Measurements from ENCODE around the gene PPP1R12B.
"Not testable (repeated sequence)": the region's sequence is repeated elsewhere in the genome, so short reads cannot be mapped to it uniquely, and the experiment has no call there.

PPP1R12B gene

DNA sequence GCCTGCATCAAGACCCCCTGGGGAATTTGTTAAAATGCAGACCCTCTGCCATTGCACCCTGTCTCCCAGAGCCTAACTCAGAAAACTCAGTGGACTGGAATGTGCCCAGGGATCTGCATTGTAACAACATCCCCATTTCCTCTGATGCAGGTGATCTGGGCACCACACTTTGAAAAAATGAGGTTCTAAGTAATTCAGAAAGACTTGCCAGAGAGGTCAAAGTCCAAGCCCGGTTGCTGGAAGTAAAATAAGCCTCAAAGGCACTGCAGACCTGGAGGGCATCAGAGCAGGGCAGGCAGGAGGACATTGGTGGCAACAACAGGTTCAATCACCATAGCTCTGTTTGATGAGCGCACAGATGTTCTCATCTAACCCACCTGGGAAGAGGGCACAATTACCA, 271.0 kb downstream of the PPP1R12B start:
- no peak for DNase-seq

DNA sequence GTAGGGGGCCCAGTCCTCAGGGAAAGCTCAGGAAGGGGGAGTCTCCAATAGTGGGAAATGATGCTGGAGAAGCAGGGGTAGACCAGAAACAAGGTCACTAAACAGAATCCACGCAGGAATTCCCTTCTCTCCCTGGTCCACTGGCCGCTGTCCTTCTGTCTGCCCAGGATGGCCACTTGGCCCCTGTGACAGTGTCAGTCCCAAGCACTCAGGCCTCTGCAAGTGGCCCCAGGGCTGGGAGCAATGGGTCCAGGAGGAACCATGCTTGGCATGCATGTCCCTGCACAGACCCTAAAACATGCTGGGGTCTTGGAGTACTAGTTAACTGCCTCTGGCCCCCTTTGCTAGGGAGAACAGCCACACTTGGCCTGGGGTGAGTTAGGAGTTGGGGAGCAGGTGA, 271.5 kb downstream of the PPP1R12B start:
- DNase-seq = not testable (repeated sequence)

DNA sequence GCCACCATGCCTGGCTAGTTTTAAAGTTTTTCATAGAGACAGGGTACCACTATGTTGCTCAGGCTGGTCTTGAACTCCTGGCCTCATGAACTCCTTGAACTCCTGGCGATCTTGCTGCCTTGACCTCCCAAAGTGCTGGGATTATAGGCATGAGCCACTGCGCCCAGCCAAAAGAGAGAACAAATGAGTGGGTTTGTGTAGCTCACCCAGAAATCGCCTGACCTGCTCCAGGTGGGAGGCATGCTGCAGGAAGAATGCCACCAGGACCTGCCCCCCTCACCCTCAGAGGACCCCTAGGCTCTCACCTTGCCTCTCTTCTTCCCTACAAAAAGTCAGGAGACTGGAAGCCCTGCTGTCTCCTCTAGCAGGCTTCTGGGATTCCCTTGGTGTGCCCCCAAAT, 272.9 kb downstream of the PPP1R12B start:
- DNase-seq = no peak

DNA sequence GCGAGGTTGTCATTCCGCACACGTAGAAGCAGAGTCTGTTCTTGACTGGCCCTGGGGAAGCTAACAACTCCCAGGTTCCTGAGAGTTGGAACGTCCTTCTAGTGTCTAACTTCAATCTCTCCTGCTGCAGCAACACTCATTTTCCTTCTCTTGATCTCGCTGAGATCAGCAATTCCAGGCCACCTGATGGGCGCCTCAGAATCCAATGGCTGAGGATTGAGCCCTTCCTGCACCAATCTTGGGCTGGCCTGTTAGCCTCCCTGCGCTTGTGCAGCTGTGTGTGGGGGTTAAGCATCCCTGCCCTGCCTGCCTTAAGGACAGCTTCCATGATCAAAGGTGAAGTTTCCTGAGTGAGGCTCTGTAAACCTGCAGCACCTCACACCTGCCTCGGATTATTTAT, 273.9 kb downstream of the PPP1R12B start:
- DNase-seq = no peak

DNA sequence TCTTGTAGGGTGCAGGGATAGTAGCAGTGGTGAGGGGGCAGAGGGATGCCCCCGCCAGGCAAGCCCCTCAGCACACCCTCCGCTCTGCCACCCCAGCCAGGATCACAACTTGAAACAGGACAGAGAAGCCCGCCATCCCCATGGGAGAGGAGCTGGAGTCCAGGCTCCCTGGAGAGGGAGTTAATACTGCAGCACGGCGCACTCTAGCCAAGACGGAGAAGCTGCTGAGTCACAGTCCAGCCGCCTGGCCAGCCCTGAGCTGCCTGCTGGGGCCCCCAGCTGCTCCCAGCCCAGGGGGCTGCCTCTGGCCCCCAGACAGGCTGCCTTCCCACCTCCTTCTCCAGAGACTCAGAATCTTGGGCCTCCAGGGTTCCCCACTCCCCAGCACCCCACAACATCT, 274.6 kb downstream of the PPP1R12B start:
- no peak for DNase-seq

DNA sequence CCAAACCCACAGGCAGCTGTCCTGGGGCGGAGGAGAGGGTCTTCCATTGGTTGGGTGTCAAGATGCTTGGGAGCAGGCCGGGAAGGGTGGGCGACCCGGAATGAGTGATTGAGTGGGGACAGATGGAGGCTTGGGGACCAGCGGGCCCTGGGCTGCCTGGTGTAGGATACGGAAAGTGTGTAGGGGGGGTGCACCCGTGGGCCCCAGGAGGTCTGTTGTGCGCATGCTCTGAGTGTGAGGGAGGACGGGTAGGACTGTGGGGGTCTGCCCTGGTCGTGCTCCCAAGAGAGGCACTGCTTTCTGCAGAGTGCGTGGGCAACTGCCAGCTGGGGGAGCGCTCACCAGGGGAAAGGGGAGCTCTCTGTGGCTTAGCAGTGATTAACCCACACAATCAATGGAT, 275.0 kb downstream of the PPP1R12B start:
- DNase-seq = not testable (repeated sequence)

DNA sequence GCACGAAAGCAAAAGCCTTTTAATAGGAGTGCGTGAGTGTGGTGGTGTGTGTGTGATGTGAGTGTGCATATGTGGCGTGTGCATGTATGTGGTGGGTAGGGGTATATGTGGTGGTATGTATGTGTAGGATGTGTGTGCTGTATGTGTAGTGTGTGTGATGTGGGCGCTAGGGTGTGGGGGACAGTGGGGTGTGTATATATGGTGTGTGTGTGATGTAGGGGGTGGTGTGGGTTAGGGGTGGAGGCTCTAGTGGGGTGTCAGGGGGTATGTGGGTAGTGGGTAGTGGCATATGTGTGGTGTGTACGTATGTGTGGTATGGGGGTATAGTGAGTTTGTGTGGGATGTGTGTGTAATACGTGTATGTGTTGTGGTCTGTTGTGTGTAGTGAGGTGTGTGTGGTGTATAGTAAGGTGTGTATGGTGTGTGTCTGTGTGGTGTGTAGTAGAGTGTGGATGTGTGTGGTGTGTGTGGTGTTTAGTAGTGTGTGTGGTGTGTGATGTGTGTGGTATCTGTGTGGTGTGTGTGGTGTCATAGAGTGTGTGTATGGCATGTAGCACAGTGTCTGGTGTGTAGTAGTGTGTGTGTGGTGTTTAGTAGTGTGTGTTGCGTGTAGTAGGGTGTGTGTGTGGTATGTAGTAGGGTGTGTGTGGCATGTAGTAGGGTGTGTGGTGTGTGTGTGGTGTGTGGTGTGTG, 275.7 kb downstream of the PPP1R12B start:
- no peak for DNase-seq

DNA sequence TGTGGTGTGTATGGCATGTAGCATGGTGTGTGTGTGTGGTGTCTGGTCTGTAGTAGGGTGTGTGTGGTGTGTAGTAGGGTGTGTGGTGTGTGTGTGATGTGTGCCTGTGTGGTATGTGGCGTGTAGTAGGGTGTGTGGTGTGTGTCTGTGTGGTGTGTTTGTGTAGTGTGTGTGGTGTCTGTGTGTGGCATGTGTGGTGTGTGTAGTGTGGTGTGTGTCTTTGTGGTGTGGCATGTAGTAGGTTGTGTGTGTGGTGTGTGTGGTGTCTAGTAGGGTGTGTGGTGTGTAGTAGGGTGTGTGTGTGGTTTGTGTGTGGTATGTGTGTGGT, 276.2 kb downstream of the PPP1R12B start:
- no peak for DNase-seq

DNA sequence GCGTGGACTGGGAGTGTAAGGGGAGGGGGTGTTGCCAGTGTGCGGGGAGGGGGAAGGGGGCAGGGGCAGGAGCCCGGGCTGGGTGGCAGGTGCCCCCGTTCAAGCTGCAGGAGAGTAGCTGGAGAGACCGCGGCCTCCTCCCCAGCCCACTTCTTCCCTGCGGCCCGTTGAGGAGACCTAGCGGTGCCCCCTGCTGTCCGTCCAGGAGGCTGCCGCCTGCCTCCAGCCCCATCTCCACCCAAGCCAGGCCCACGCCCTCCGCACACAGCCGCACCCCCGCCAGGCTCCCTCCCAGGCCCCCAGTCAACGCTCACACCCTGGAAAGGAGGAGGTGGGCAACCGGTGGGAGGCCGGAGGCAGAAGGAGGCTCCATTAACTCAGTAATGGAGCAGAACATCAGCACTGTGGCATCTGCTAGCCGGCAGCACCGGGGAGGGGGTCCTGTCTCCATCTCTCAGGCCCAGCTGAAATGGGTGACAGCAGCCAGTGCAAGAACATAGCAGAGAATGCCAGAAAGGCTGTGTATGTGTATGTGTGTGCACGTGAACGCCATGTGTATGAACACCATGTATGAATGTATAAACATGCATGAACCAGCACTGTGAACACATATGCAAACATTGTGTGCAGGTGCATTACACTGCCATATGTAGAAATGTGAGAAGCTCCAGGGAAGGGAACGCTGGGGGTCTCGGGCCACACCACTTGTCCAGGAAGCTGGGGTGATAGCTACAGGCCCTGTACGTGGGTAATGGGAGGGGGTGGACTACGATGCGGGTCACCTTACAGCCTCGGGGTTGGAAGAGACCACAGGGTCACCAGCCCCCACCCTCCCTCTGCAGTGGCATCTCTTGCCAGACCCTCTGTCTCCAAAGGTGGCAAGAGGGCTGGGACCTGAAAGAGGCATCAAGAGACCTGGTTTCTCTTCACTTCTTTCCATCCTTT, 277.2 kb downstream of the PPP1R12B start:
- peak; percentile 58 for DNase-seq

DNA sequence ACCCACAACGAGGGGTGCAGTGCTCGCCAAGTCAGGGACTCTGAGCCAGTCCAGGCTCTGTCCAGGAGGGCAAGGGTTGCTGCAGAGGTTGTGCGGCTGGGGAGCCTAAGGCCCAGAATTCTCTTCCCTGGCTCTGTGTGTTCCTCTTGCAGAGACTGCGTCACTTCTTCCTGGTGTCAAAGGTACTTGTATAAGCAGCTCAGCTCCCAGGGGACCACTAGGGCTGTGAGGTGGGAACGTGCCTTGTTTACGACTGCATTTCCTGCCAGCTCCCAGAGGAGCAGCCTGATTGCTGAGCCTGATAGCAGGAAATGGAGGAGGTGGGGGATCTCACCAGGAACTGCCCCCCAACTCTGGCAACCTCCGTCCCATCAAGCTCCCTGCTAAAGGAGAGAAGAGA, 278.5 kb downstream of the PPP1R12B start:
- DNase-seq = not testable (repeated sequence)

DNA sequence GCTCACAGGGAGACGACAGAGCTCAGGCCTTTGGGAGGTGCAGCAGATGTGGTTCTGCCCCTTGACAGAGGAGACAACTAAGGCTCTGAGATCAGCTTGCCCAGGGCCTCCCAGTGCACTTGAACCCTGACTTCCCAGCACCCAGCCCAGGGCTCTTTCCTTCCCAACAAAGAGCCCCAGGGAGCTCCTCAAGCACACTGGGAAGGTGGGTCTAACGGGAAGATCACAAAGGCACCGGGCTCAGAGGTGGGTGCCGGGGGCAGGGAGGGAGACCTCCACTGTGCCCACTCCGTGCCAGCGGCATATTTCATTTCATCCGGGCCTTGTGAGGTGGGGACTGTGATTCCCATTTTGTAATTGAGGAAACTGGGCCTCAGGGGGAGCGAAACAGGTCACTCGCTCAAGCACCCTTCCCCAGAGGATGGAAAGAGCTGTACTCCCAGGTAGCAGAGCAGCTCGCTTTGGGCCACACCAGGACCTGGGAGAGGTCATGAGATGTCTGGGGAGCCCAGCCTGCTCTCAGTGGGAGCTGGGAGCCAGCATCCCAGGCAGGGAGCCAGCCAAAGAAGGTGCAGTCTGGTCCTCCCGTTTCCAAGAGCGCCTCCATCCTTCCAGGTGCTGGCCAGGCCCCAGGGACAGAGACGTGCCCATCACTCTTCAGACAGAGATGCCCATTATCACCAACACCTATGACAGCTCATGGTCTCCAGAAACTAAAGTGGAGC, 279.5 kb downstream of the PPP1R12B start:
- no peak for DNase-seq

DNA sequence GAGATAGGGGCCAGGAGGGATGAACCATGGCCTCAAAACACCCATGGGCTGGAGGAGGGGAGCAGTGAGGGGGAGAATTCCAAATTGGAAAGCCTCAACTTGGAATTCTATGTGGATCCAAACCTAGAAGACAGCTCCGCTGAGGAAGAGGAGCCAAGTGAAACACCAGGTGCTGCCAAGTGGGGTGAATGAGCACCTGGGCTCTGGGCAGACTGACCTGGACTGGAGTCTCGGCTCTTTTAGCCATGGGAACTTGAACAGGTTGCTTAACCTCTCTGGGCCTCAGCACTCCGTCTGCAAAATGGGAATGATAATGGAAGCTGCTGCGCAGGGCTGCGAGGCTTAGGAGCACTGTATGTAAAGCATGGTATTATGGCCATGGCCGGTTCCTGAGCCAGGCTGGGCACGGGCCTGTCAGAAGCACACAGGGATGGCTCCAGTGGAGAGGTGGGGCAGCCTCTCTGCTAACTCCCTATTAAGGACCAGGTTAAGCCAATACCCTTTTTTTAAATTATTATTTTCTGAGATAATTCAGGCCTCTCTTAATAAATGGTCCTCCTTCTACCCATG, 280.2 kb downstream of the PPP1R12B start:
- no peak for DNase-seq

DNA sequence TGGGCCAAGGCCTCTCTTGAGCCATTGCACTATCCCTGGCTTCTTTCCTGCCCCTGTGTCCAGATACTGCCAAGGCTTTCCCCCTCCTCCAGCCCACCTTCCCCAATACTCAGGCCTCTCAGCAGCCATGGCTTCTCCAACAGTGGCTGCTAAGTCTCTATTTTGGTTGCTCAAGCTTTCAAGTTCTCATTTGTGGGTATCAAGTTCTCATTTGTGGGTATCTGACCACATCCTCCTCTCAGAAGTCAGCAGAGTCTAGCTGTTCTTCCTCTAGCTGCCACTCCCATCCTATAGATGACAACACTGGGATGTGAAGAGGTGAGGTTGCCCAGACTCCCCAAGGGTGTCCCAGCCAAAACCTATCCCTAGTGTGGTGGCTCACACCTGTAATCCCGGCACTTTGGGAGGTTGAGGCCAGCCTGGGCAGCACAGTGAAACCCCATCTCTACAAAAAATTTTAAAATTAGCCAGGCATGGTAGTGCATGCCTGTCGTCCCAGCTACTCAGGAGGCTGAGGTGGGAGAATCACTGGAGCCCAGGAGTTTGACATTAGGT, 280.8 kb downstream of the PPP1R12B start:
- peak; percentile 68 for DNase-seq

DNA sequence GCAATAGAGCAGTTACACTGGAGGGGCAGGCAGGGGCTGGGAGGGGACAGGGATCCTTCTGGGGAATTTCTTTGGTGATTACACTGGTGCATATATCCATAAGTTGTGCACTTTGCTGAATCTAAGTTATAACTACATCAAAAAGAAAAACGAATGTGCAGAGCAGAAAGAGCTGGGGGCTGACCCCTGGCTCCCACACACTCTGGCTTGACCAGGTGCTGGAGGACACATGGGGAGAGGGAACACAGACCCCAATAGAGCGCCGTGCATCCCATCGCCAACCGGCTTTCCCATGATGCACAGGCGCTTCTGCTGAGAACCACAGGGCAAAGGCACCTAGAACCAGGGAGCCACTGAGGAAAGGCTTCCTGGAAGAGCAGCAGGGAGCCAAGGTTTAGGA, 281.6 kb downstream of the PPP1R12B start:
- DNase-seq = not testable (repeated sequence)

DNA sequence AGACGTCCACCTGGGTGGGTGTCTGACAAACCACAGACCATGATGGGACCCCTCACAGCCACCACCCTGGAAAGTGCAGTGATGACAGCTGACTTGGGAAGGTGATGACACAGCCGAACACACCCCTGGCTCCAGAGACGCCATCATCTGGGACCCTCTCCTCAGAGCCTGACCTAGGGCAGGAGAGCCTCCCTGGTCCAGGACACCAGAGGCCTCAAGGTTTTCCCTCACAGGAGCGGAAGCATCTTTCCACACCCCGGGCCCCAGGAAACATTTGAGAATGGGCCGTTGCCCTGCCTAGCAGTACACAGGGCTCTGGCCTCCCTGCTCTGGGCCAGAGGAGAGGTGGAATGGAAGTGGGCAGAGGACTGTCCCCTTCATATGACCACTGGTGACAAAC, 282.0 kb downstream of the PPP1R12B start:
- no peak for DNase-seq

DNA sequence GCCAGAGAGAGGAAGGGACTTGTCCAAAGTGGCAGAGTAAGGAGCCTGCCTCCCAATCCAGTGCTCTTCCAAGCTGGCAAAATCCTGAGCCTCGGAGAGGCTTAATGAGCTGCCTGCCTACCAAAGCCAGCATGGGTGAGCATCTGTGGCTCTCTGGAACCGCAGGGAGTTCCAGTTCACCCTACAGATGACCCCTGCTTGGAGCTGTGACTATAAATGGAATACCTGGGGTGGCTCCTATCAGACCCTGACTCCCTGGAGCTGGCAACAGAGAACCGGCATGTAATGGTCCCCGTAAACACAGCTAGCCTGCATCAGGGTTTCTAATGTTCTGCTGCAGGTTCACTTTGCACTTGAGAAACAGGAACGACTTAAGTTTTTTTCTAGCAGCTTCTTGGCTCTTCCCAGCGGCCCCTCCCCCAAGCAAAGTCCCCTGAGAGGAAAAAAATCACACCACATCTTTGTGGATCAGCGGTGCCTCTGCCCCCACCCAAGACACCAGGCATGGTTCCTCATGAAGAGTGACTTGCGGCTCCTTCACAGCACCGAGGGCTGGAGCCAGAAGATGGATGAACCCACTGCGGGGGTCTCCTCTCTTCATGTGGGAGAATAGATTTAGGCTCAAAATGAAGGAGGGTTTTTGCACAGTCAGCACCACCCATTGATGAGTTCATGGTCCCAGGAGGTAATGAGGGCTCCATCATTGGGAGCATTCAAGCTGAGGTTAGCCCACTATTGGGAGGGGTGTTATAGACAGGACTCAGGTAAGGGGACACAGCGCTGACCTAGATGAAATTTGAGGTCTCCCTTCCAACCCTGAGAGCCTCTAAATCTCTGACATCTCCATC, 282.8 kb downstream of the PPP1R12B start:
- no peak for DNase-seq

DNA sequence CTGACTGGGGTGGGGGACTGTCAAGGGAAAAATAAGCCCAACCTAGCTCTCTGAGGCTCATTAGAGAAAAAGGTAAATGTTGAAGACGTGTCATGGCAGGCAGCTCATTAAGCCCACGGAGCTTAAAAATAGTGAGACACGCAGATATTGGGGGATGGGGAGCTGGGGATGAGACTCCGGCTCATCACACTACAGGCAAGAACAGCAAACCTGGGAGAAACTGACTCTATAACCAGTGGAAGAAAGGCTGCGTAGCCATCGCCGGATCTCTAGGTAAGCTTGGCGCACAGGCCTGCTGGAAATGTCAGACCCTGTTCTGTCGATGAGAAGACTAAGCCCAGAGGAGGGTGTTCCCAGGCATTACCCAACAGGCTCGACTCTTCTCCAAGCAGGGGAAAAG, 283.7 kb downstream of the PPP1R12B start:
- DNase-seq = no peak

DNA sequence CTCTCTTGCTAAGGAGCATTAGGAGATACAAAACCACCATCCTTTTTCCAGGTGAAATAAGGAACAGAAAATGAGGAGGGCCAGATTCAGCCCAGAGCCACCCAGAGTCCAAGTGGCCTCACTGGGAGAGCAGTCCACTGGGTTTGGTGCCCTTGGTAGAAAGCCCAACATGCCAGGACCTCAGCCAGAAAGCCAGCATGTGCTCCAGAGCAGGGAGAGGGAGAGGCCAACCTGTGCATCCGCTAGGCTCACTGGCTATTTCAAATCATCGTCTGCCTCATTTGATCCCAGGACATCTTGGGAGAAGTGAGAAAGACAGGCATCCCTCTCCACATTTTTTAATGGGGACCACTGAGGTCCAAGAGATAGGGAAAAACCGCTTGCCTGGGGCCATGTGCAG, 287.7 kb downstream of the PPP1R12B start:
- not testable (repeated sequence) for DNase-seq

DNA sequence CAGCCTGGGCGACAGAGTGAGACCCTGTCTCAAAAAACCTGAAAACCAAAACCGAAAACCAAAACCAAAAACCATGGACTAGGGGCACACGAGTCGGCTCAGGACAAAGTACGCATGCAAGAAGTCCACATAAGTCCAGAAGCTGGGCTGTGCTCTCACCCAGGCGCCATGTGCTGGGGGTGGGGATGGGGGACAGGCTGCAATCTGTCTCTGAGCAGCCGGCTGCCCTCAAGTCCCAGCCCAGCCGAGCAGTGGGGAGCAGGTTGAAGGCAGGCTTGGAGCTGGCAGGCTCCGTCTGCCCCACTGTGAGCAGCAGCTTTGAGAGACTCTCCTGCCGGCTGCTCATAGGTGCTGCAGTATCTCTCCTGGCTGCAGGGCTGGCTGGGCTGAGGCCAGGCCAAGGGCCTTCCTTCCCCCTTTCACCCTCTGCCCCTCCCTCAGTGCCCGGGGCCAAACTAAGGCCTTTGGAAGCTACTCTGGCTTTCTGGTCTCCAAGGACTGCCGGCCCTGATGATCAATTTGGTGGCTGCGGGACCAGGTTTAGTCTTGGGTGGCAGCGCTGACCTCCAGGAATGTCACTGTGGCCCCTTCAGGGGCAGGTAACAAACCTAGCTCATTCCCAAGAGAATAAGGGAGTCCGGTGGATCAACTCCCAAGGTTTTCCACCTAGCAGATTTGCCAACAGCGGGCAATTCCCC, 289.0 kb downstream of the PPP1R12B start:
- not testable (repeated sequence) for DNase-seq

DNA sequence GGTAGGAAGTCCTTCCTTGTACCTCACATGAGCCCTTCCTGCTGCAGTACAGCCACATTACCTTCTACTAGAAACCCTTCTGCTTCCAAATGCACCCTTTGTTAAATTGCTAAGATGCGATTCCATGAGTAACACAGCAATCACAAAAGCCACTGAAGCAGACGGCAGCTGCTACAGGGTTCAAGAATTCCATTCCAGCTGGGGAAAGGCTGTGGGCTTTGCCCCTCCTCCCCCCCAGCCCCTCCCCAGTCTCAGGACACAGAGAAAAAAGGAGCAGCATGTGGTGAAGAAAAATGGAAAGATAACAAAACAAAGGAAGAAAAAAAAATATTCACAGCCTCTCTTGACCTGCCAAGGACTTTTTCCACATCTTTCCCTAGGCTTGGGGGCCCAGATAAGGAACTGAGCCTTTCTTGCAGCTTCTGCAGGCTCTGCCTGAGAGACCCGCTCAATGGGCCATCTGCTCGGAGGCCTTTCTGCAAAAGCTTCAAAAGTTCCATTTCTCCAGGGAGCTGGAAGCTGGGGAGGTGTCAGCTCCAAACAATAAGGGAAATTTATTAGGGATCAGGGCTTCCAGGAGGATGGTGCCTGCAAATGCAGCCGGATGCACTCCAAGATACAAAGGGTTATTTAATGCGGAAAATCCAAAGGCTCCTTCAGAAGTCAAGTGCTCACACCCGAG, 289.7 kb downstream of the PPP1R12B start:
- DNase-seq = no peak

Measured in CD4-positive, alpha-beta T cell treated with Interleukin-12 subunit alpha and Interleukin-12 subunit beta, for 1 hour (primary cell).